NCI-H345 treated with DMSO at 0.1 percent for 48 hours (cell line): ENCODE data around the gene UNC13B.
A peak's percentile ranks its signal among the peaks of the same experiment; 100 is the strongest.
"Not testable (repeated sequence)": the region's sequence is repeated elsewhere in the genome, so short reads cannot be mapped to it uniquely, and the experiment has no call there.

Source experiments
- DNase-seq: peaks from one replicate; lab custom pipeline; 2025; ENCODE audit not compliant: unreplicated experiment; lab: John Stamatoyannopoulos, UW

Gene UNC13B

DNA sequence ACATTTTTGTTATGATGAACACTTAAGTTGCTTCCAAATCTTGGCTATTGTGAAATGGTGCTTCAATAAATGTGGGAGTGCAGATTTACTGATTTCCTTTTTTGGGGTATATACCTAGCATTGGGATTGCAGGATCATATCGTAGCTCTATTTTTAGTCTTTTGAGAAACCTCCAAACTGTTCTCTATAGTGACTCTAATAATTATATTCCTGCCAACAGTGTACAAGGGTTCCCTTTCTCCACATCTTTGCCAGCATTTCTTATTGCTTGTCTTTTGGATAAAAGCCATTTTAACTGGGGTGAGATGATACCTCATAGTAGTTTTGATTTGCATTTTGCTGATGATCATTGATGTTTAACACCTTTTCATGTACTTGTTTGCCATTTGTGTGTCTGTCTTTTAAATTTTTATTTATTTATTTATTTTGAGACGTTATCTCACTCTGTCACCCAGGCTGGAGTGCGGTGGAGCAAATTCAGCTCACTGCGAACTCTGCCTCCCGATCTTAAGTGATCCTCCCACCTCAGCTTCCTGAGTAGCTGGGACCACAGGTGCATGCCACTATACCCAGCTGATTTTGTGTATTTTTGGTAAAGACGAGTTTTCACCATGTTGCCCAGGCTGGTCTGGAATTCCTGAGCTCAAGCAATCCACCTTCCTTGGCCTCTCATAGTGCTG, 59.0 kb downstream of the UNC13B start:
- DNase-seq = no peak

DNA sequence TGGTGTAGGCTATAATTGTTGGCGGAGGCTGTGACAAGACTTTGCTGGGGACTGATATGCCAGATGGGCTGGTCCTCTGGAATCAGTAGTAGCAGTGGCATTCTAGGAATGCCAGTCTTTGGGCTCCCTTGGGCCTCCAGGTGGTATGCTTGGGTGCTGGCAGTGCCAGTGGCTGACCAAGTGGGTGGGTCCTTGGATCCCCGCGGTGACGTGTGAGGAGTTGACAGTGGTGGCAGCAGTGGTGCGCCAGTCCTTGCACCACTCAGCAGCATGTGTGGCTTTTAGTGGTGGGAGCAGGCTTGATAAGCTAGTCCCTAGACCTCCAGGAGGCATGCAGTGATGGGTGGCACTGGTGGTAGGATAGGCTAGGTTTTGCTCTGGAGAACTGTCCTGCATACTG, 63.9 kb downstream of the UNC13B start:
- DNase-seq = no peak

DNA sequence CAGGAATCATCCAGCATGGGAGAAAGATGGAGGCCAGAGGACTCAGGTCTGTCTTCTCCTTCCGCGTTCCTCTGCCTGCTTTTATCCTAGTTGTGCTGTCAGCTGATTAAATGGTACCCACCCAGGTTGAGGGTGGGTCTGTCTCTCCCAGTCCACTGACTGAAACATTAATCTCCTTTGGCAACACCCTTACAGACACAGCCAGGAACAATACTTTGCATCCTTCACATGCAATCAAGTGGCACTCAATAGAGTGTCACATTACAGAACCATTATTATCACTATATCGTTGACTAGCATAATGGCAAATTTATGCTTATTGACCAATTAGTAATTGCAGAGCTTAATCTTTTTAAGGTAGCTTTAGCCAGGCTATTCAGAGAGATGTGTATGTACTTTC, 64.8 kb downstream of the UNC13B start:
- DNase-seq = no peak

DNA sequence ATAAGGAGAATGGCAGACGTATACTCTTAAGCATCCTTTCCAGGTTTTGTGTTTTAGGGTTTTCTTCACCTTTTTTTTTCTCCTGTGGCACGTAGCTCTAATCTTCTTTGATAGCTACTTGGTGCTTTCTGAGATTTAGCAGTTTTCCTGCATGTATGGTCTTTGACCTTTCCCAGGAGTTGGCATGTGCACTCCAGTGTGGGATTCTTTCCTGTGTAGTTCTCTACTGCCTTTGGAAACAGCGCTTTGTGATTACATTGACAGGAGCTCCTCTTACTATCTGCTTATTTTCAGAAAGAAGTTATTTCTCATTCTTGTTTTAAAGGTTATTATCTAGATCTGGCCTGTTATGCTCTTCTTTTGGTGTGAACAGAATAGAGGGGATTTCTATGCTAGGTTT, 65.5 kb downstream of the UNC13B start:
- no peak for DNase-seq

DNA sequence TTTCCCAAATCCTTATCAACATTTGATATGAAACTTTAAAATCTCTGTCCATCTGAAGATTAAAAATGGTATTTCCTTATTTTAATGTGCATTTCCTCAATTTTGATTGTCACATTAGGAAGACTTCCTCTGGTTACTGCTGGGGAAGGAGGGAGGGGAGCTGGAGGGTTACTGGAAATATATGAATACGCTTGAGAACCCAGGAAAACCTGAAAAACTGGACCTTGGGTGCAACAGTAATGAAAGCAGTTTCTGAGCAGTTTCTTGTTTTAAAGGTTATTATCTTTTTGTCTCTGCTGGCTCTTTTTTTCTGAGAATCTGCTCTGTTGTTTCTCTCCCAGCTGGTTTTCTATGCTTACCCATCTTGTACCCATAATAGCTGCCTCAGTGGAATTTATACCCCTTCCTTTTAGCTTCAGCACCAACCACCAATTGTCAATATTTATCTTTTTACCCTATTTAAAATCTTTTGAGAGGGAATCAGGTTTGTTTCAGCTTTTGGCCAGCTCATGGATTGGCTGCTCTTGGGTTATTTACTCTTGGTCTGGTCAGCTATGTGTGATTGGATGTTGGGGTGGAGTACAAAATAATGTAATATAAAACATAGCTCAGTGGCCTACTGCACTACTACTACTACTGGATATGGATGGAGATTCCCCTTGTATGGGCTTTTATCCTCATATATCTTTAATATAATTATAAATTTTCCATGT, 67.4 kb downstream of the UNC13B start:
- DNase-seq = no peak

DNA sequence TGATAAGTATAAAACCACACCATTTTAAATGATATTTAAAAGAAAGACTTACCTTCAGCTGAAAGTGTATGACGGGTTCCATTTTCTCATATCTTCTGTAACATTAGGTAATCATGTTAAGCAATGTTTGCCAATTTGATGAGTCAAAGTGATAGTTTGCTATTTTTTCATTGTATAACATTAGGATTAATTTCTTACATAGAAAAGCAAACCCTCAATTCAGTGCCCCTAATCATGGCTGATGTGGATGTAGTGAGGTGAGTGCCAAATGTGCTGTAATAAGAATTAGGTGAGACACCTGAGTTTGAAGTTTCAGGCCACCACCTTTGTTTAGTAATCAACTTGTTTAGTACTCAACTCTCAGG, 68.0 kb downstream of the UNC13B start:
- no peak for DNase-seq

DNA sequence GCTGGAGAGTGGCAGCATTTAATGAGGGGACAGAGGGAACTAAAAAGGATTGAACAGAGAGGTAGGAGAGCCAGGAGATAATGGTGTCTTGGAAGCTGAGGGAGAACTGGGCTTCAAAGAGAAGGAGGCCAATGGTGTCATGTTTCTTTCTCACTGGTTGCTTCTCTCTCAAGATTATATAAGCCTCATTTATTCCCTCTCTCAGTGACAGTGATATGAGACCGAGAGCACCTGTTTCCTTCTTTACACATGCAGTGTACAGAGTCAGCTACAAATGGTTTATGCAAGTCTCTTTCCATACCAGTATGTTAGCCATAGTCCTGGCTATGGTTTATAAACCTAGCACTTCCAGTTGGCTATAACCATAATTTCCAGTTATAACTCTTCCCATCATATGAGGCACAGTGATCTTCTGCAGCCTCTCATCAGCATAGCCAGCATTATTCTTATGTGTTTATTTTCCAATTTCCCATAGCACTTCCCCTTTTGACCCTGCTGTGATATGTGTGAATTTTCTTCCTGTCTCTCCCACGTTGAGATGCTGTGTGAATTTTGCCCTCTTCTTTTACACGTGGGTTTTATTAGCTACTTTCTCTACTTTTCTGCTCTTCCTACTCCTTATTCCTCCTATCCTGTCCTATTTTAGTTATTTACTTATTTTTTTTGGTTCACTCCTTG, 71.2 kb downstream of the UNC13B start:
- no peak for DNase-seq

DNA sequence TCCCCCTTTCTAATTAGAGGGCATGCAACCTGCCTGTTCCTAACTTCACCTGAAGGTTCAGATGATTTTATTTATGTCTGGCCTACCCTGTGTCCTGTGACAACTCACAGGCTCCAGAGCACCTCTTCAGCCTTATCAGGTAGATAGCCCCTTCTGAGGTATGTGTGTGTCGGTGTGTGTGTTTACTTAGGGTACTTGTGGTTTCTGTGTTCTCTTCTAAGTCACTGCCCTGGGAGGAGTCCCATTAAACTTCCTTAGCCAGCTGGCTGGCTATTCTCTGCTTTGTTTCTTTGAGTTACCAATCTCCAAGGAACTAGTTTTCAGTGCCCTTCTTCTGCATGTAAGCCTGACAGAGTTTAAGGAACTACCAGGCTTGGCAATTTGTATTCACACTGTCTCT, 74.9 kb downstream of the UNC13B start:
- DNase-seq = no peak

DNA sequence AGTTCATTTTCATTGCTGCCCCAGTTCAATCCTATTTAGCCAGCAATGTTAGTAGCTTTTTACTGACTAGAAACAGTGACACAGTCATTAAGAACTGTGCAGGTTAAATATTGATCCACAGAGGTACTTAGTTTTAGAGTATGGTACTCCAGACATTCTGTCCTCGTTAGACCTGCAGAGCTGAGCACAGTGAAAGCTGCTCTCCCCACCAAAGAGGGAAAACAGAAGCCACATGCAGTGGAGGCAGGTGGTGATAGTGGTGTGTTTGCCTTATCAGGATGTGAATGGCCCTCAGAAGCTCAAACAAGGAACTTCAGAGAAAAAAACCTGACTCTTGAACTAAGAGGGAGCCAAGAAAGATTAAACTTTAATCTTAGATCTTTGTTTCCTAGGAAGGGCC, 75.5 kb downstream of the UNC13B start:
- DNase-seq = peak; percentile 17

DNA sequence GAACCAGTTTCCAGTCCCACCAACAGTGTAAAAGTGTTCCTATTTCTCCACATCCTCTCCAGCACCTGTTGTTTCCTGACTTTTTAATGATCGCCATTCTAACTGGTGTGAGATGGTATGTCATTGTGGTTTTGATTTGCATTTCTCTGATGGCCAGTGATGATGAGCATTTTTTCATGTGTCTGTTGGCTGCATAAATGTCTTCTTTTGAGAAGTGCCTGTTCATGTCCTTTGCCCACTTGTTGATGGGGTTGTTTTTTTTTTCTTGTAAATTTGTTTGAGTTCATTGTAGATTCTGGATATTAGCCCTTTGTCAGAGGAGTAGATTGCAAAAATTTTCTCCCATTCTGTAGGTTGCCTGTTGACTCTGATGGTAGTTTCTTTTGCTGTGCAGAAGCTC, 84.1 kb downstream of the UNC13B start:
- not testable (repeated sequence) for DNase-seq

DNA sequence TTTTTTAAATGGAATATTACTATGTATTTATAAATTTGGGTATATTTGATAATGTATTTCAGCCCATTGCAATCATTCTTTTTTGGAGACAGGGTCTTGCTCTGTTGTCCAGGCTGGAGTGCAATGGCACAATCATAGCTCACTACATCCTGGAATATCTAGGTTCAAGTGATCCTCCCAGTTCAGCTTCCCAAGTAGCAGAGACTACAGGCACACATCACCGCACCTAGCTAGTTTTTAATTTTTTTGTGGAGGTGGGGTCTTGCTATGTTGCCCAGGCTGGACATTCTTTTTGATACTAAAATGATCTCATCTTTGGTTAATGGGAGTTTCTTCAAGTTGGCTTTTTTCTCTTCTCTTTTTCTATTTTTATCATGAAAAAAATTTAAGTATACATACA, 91.3 kb downstream of the UNC13B start:
- no peak for DNase-seq

DNA sequence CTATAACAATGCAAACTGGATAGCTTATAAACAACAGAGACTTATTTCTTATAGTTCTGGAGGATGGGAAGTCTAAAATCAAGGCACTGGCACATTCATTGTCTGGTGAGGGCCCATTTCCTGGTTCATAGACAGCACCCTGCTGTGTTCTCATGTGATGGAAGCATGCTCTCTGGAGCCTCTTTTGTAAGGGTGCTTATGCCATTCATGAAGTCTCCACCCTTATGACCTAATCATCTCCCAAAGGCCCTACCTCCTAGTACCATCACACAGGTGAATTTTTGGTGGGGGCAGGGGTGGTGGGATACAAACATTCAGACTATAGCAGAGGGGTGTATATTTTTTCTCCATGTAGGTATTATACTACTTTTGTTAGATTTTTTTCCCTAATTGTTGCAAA, 92.4 kb downstream of the UNC13B start:
- DNase-seq = peak; percentile 40

DNA sequence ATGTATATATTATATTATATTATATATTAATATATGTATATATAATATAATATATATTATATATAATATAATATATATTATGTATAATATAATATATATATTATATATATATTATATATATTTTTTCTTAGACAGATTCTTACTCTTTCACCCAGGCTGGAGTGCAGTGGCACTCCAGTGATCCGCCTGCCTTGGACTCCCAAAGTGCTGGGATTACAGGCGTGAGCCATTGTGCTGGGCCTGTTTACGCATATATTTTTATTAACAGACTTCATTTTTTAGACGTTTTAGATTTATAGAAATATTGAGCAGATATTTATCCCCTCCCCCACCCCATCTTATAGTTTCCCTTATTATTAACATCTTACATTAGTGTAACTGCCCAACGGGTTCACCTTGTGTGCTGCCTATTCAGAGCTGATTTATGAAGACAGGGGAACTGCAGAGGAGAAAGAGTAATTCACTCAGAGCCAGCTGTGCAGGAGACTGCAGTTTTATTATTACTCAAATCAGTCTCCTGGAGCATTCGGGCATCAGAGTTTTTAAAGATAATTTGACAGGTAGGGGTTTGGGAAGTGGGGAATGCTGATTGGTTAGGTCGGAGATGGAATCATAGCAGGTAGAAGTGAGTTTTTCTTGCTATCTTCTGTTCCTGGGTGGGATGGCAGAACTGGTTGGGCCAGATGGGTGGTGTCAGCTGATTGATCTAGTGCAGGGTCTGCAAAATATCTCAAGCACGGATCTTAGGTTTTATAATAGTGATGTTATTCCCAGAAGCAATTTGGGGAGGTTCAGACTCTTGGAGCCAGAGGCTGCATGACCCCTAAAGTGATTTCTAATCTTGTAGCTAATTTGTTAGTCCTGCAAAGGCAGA, 93.4 kb downstream of the UNC13B start:
- DNase-seq = no peak

DNA sequence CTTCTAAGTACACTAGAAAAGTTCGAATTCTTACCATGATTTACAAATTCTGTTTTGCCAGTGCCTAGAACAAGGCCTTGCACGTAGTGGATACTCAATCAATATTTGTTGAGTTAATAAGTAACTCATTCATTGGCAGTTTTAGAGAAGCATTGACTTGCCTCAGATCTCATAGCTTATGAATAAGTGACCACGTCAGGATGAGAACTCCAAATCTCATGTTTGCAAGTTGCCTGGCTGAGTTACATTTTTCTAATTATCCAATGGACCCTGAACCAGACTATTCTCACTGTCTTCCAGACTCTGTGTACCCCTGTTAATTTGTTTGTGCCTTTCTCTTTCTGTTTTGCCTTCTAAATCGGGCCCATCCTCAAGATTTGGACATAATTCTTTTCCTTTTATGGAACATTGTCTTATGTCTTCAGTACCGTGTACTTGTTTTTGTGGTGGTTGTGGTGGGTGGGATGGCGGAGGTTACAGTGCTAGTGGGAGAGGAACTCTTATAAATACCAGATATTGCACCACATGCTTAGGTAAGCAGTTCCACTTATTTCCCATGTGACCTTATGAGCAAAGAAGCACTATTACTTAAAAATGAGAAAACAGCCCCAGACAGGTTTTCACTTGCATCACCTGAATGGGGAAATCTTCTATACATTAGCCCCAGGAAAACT, 96.3 kb downstream of the UNC13B start:
- DNase-seq = no peak

DNA sequence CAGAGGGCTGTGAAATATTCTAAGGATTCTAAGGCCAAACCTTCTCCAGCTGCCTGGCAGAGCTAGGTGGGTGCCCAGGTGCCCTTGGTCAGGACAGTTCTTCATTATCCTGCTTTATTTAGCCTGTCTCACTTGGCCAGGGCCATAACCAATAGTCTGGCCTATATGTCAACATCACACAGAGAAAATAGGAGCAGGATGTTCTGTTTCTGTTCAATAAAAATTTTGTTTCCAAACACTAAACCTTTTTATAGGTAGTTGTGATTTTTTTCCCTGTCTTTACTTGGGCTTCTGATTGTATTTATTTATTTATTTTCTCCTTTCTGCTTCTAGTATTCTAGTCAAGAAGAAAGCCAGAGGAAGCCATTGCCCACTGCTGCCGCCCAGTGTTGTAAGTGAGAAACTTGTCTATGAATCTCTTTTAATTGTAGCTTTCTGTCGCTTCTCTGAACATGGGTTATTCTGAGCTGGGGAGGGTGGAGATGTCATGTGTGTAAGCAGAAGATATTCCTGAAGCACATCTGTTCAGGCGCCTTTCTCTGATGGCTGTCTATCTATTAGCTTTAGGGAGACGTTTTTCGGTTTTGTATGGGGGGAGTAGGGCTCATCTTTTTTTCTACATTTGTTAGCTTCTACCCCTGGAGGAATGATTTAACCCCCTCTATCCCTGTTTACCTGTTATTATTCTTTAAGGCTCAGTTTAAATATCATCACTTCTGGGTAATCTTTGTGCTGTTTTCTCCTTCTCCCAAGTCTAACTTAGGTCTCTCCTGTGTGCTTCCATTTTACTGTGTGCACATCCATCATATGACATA, 97.1 kb downstream of the UNC13B start:
- peak; percentile 23 for DNase-seq

DNA sequence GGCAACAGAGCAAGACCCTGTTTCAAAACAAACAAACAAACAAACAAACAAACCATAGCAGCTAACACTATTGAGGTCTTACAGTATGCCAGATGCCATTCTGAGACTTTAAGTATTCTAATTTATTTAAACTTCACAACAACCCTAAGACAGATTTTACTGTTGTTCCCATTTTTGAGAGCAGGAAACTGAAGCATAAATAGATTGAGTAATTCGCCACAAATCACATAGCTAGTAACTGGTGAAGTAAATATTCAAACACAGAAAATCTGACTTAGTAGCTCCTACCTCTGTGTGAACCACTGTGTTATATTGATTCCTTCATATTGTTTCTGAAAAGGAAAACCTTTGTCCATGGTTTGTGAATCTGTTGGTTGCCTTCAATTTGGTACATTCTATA, 98.4 kb downstream of the UNC13B start:
- DNase-seq = no peak

DNA sequence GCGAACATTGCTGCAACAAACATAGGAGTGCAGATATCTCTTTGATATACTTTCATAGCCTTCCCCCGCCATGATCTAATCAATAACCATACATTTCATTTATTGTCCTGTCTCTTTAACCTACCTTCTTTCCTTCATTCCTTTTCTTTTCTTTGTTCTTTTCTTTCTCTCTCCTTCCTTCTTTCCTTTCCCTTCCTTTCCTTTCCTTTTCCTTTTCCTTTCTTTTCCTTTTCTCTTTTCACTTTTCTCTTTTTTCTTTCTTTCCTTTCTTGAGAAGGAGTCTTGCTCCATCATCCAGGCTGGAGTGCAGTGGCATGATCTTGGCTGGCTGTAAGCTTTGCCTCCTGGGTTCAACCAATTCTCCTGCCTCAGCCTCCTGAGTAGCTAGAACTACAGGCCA, 100.3 kb downstream of the UNC13B start:
- no peak for DNase-seq

DNA sequence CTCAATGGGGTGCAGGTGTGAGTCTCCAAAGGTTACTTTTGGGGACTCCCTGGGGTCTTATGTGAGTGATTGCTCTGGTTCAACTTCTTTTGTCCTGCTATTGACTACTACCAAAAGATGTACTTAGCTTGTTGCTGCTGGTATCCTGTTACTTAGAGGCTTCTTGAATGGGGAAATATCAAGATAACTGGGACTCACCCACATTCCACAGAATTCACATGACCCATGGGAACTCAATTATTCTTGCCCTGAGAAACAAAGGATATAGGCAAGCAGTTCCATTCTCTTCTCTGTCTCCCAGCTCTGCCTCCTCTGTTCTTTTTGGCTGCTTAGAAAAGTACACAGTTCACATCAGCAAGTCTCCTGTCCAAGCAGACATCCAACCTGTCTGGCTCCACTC, 105.9 kb downstream of the UNC13B start:
- no peak for DNase-seq

DNA sequence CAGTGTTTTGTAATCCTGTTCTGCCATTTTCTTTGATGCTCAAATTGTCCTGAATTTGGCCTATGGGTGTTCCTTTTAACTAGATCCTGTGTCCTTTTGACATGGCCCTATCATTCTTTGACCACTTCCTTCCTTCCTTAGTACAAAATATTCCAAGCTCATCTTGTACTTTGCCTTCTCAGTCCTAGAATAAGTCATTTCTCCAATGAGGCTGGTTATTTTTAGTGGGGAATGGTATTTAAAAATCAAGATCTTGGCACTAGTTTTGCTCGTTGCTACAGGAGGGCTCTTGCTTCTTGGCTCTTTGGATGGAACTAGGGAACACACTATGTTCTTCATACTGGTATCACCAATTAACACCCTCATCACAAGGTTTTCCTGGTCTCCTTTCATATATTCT, 108.1 kb downstream of the UNC13B start:
- no peak for DNase-seq

DNA sequence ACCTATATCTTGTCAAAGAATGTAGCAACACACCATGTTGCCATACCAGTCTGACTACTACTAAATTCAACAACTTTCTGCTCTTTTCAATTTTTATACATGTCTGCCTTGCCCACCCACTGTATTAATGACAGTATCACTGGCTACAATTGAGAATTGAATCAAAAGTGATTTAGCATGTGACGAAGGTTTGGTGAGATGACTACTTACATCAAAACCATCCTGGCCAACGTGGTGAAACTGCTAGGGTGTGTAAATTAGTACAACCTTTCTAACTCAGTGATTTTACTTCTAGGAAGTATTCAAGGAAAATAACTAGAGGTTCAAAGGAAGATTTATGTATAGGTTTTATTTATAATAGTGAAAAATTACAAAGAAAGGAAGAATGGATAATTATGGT, 109.8 kb downstream of the UNC13B start:
- DNase-seq = no peak
